T-cell (primary cell): ENCODE data around the gene ZNF668. TPM values are rescaled to one million over a fixed set of nuclear protein-coding genes. Genes with fewer than 3 reads are reported as not detected.

Source experiments
- ATAC-seq, 4 experiments: fragments of 200-7000 bp in 3 of 4; fragments of 150-1000 bp in 1 of 4; cut with Tn5 transposase; replicated peaks in 1 of 4; 1 replicate in 3 of 4; 2 replicates in 1 of 4; pipeline ENCODE4 v1.10.0; 2021; ENCODE audit warnings: moderate library complexity in 3 of 4, mild to moderate bottlenecking in 2 of 4, moderate number of reproducible peaks in 1 of 4
- CTCF ChIA-PET, 2 donors: fragments of 300-600 bp; sonication (Branson Sonifier 250); formaldehyde crosslinking; loops; one replicate each; lab custom pipeline; 2022; ENCODE audit warnings: antibody characterized with exemption in 2 of 2; lab: Charles Lee
- POLR2A ChIA-PET, 2 donors: fragments of 300-600 bp; sonication (Branson Sonifier 250); formaldehyde crosslinking; loops; one replicate each; lab custom pipeline; 2022; ENCODE audit warnings: antibody characterized with exemption in 2 of 2; lab: Charles Lee
- DNase-seq, 35 experiments: peaks; one replicate each; pipeline versions ENCODE4 v3.0.0 to v3.0.0-alpha.2; 2013 to 2023
- H3K27ac ChIP-seq: one replicate; pipeline ENCODE4 v1.5.1; 2013; ENCODE audit warnings: low read length
- H3K27me3 ChIP-seq, 2 experiments: replicated peaks in 1 of 2; 1 replicate in 1 of 2; 2 replicates in 1 of 2; pipeline versions ENCODE4 v1.6.1 to v1.7.0; 2013; ENCODE audit warnings: low read length in 1 of 2, mixed read lengths in 1 of 2; ENCODE audit not compliant: control insufficient read depth in 2 of 2, insufficient read depth in 2 of 2; ENCODE audit errors: extremely low read depth in 1 of 2
- H3K36me3 ChIP-seq, 2 donors: 1 replicate in 1 of 2; 2 replicates in 1 of 2; pipeline versions ENCODE4 v1.6.1 to v1.7.0; 2013; ENCODE audit warnings: low read length in 1 of 2; ENCODE audit not compliant: control insufficient read depth in 2 of 2, insufficient read depth in 1 of 2; ENCODE audit errors: extremely low read depth in 1 of 2
- H3K4me1 ChIP-seq, 2 experiments: 1 replicate in 1 of 2; 2 replicates in 1 of 2; pipeline versions ENCODE4 v1.6.1 to v1.7.0; 2013; ENCODE audit warnings: low read length in 2 of 2, mixed read lengths in 1 of 2; ENCODE audit not compliant: insufficient read depth in 2 of 2, control insufficient read depth in 1 of 2; ENCODE audit errors: extremely low read depth in 1 of 2
- H3K4me3 ChIP-seq, 2 donors: 1 replicate in 1 of 2; 2 replicates in 1 of 2; pipeline versions ENCODE4 v1.5.1 to v1.7.0; 2013; ENCODE audit warnings: mild to moderate bottlenecking in 2 of 2, low read length in 1 of 2, moderate library complexity in 1 of 2; ENCODE audit not compliant: control insufficient read depth in 1 of 2; ENCODE audit errors: extremely low read depth in 1 of 2
- H3K9me3 ChIP-seq: 2 replicates; pipeline ENCODE4 v1.7.0; 2013
- H3K27ac Mint-ChIP-seq, 2 donors: one replicate each; pipeline ENCODE4 v1.8.0; 2020 to 2021; ENCODE audit warnings: mild to moderate bottlenecking in 2 of 2, mixed read lengths in 2 of 2
- H3K27me3 Mint-ChIP-seq, 2 donors: one replicate each; pipeline ENCODE4 v1.8.0; 2021 to 2022; ENCODE audit warnings: mixed read lengths in 2 of 2
- H3K36me3 Mint-ChIP-seq: one replicate; pipeline ENCODE4 v1.8.0; 2021; ENCODE audit warnings: mixed read lengths
- H3K4me1 Mint-ChIP-seq, 3 donors: one replicate each; pipeline ENCODE4 v1.8.0; 2020 to 2022; ENCODE audit warnings: mixed read lengths in 3 of 3, mild to moderate bottlenecking in 1 of 3
- H3K4me3 Mint-ChIP-seq, 3 donors: one replicate each; pipeline ENCODE4 v1.8.0; 2020 to 2022; ENCODE audit warnings: mild to moderate bottlenecking in 3 of 3, mixed read lengths in 3 of 3, moderate library complexity in 3 of 3
- H3K9me3 Mint-ChIP-seq, 3 donors: one replicate each; pipeline ENCODE4 v1.8.0; 2020 to 2022; ENCODE audit warnings: mixed read lengths in 3 of 3
- WGBS: methylation state at CpG from one replicate; pipeline ENCODE4 v1.1.5; 2013; ENCODE audit warnings: missing lambda C conversion rate; ENCODE audit not compliant: insufficient coverage; 5-methylcytosine and 5-hydroxymethylcytosine counted together
- total RNA-seq, 35 experiments: library from RNA in 6 of 35; stranded (reverse) in 6 of 35; fragments of 120-200 nt in 1 of 35; gene quantifications; one replicate each; pipeline versions ENCODE4 v1.2.1 to v1.2.4 and lab custom pipeline; 2013 to 2026

The ZNF668 gene
- total RNA-seq, 5 donors from 2014 or later (not counting 1 experiment from before 2014, with no cell fraction given) = 12.3 to 14.4 (median 14.3) TPM

DNA sequence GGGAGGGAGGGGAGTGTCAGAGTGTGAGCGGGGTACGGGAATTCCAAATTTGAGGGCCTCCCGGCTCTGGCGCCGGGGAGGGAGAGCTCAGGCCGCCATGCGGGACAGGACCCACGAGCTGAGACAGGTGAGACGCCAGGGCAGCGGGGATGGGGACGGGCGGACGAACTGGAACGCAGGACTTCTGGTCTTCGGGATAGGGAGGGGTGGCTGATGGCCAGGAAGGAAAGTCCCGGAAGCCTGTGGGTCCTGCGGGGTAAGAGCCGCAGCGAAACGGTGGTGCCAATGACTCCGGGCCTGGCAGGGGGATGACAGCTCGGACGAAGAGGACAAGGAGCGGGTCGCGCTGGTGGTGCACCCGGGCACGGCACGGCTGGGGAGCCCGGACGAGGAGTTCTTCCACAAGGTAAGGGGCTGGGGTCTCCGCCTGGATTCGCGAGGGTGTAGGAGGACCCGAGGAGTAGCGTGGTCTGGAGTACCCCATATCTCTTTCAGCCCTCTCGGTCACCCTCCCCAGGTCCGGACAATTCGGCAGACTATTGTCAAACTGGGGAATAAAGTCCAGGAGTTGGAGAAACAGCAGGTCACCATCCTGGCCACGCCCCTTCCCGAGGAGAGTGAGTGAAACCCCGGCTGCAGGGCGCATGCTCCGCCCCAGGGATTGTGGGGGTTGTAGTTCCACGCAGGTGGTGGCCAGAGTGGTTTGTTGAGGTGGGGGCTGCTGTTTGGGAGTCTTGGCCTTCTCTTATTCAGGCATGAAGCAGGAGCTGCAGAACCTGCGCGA is 40.1 kb downstream of the ZNF668 start:
- Histone ChIP-seq H3K9me3 (no peaks in the 10 kb centered on the region), H3K36me3 (peaks cover 10 to 32% of the 10 kb centered on the region in 2 donors), H3K4me1 (peaks cover 0 to 23% of the 10 kb centered on the region in 2 experiments), H3K4me3 (peak overlapping the region; percentile 74 to 78), H3K27me3 (no peaks in the 10 kb centered on the region), H3K27ac (peak overlapping the region; percentile 98)
- H3K27ac Mint-ChIP-seq = peak overlapping the region; percentile 88 to 94
- H3K36me3 Mint-ChIP-seq = peaks cover 22% of the 10 kb centered on the region
- CTCF ChIA-PET = interaction anchor here in 1 of 2 donors (0.8 to 1.8 kb wide), 3 partner anchors 40 to 426 kb away, joined by 3 to 4 read pairs (median 4); partner anchors contain the start of genes ARMC5, ZNF646 and ZNF668
- H3K9me3 Mint-ChIP-seq = no peaks in the 10 kb centered on the region
- ATAC-seq (peak; percentile 44 to 60 (median 56)), DNase-seq (peak; percentile 69 to 92 (median 82))
- peak overlapping the region; percentile 85 to 97 (median 94) for H3K4me3 Mint-ChIP-seq
- no peaks in the 10 kb centered on the region for H3K27me3 Mint-ChIP-seq
- POLR2A ChIA-PET = no interaction called here
- H3K4me1 Mint-ChIP-seq = peaks cover 23 to 29% (median 26%) of the 10 kb centered on the region in 3 donors
- WGBS = 1% methylated on average over 39 of the region's 47 CpGs

DNA sequence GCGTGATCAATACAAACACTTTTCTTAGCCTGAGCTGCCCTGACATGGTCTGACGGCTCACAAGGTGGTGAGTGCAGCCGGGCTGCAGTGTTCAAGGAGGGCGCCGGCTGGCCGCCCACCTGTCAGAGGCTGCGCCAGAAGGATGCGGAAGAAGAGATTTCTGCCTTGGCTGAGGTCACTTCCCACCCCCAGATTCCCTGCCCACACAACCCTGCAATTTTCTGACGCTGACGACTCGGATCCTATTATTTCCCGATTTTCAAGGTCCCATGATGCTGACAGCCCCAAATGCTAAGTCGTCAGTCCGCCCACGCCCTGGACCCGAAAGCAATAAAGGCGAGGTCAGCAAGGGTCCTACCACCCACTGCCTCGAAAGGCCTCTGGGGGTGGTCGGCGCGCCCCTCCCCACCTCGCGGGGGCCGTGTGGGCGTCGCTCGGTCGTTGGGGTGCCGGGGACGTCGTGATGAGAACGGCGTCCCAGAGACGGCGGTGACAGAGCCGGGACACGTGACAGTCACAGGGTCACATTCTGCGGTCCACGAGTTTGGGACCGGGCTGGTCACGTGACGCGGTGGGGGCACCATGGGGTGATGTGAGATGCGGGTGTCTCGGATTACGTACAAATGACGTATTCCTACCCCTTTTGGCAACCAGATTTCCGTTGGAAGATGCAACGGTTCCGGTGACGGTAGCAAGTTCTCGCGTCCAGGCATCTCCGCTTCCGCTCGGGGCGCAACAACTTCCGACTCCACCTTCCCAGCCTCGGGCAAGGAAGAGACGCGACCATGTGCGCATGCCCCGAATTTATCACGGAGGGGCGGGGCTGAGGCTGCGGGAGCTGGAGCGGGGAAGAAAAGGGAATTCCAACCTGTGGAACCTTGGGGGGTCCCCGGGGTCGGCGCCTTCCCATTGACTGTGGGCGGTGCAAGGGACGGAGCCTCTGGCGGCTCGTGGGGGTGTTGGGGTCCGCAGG is 41.0 kb downstream of the ZNF668 start, which contains the start of gene STX4:
Gene STX4, plus strand, starts transcription at position 823 of the 973 bp plus-strand sequence. CDS start 248 bp downstream, outside the sequence.
- DNase-seq (peak; percentile 88 to 100 (median 99)), ATAC-seq (peak; percentile 82 to 84 (median 83))
- no peaks in the 10 kb centered on the region for H3K27me3 ChIP-seq
- ChIA-PET CTCF (interaction anchor here in 1 of 2 donors (1.0 to 1.8 kb wide), 2 partner anchors 41 to 427 kb away, joined by 4 read pairs; partner anchors contain the start of genes ARMC5, ZNF646 and ZNF668), POLR2A (interaction anchor here in 1 of 2 donors (0.6 kb wide), 1 partner anchor 131 kb away, joined by 3 read pairs; no protein-coding TSS in a partner anchor)
- H3K27ac ChIP-seq = peak within 1 kb of the TSS; percentile 98
- peak within 1 kb of the TSS; percentile 88 to 94 for H3K27ac Mint-ChIP-seq
- H3K4me1 ChIP-seq = peaks cover 0 to 23% of the 10 kb centered on the region in 2 experiments
- no peaks in the 10 kb centered on the region for H3K9me3 ChIP-seq
- H3K9me3 Mint-ChIP-seq = no peaks in the 10 kb centered on the region
- peak within 1 kb of the TSS; percentile 74 to 78 for H3K4me3 ChIP-seq
- H3K4me1 Mint-ChIP-seq = peaks cover 23 to 29% (median 26%) of the 10 kb centered on the region in 3 donors
- H3K36me3 Mint-ChIP-seq = peaks cover 17% of the 10 kb centered on the region
- H3K27me3 Mint-ChIP-seq = no peaks in the 10 kb centered on the region
- H3K4me3 Mint-ChIP-seq = peak within 1 kb of the TSS; percentile 85 to 97 (median 94)
- 2% methylated on average over 70 of the region's 75 CpGs for WGBS
- peaks cover 6 to 24% of the 10 kb centered on the region in 2 donors for H3K36me3 ChIP-seq

DNA sequence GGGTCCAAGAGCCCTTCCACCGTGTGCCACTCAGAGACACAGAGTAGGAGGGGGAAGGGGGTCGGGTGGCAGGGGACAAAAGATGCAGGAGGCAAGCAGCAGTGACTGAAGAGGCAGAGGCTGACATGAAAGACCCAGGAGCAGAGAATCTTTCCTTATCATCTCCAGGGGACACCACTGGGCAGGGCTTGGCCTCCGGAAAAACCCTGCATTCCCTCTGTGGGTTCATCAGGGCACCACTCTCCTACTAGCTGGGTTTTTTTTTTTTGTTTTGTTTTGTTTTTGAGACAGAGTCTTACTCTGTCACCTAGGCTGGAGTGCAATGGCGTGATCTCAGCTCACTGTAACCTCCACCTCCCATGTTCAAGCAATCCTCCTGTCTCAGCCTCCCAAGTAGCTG is 42.8 kb downstream of the ZNF668 start:
- ChIA-PET POLR2A (no interaction called here), CTCF (no interaction called here)
- H3K36me3 Mint-ChIP-seq = peaks cover 9% of the 10 kb centered on the region
- H3K4me1 Mint-ChIP-seq = peaks cover 18 to 24% (median 24%) of the 10 kb centered on the region in 3 donors
- peak overlapping the region; percentile 11 to 27 for H3K27ac Mint-ChIP-seq
- Histone ChIP-seq H3K36me3 (peaks cover 3 to 15% of the 10 kb centered on the region in 2 donors), H3K4me3 (no peak overlapping the region), H3K27ac (no peak overlapping the region), H3K9me3 (no peaks in the 10 kb centered on the region), H3K4me1 (peaks cover 0 to 23% of the 10 kb centered on the region in 2 experiments), H3K27me3 (no peaks in the 10 kb centered on the region)
- ATAC-seq (no peak), DNase-seq (no peak)
- no peaks in the 10 kb centered on the region for H3K9me3 Mint-ChIP-seq
- peak overlapping the region in 2 of 3 donors; percentile 18 to 97 for H3K4me3 Mint-ChIP-seq
- no peaks in the 10 kb centered on the region for H3K27me3 Mint-ChIP-seq
- WGBS = 80% methylated on average over 1 of the region's 4 CpGs

DNA sequence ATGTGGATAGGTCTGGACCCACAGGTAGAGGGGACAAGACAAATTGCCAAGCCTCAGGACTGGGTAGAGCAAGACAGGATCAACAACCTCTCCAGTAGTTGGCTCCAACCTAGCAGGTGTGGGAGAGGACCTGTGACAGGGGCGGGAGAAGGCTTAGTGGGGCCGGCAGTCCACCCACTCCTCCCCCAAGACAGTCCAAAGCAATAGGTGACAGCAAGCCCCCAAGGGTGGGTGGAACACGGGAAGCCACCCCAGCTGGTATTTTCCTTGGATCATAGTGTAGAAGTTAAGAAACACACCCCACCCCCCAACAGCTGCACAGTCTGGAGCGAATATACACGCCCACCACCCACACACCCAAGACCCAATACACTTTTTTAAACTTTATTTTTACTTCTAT is 44.8 kb downstream of the ZNF668 start:
- Histone ChIP-seq H3K4me3 (no peak overlapping the region), H3K27ac (no peak overlapping the region), H3K4me1 (peaks cover 0 to 15% of the 10 kb centered on the region in 2 experiments), H3K36me3 (no peaks in the 10 kb centered on the region), H3K27me3 (no peaks in the 10 kb centered on the region), H3K9me3 (no peaks in the 10 kb centered on the region)
- ChIA-PET POLR2A (interaction anchor here in 1 of 2 donors (0.6 kb wide), 1 partner anchor 35 kb away, joined by 3 read pairs; no protein-coding TSS in a partner anchor), CTCF (no interaction called here)
- peaks cover 13 to 15% (median 14%) of the 10 kb centered on the region in 3 donors for H3K4me1 Mint-ChIP-seq
- H3K9me3 Mint-ChIP-seq = no peaks in the 10 kb centered on the region
- no CpG with 5 or more reads among the region's 5 CpGs for WGBS
- DNase-seq (no peak), ATAC-seq (no peak)
- peaks cover 2% of the 10 kb centered on the region for H3K36me3 Mint-ChIP-seq
- no peak overlapping the region for H3K27ac Mint-ChIP-seq
- H3K4me3 Mint-ChIP-seq = no peak overlapping the region
- no peaks in the 10 kb centered on the region for H3K27me3 Mint-ChIP-seq

DNA sequence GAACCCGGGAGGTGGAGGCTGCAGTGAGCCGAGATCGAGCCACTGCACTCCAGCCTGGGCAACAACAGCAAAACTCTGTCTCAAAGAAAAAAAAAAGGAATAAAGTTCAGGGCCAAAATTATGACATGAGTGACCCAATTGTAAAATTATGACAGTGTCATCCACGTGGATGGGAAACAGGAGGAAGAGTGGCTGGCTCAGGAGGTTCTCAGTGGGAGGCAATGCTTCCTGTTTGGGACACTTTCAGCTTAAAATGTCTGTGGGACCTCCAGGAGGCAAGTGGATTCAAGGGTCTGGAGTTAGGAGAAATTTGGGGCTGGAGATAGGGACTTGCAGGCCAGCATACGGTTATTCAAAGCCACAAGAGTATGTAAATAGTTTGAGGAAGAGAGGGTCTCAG is 48.7 kb downstream of the ZNF668 start:
- H3K27ac ChIP-seq = no peak overlapping the region
- no peaks in the 10 kb centered on the region for H3K27me3 ChIP-seq
- Mint-ChIP-seq H3K4me1 (no peaks in the 10 kb centered on the region), H3K36me3 (no peaks in the 10 kb centered on the region), H3K9me3 (no peaks in the 10 kb centered on the region), H3K27ac (no peak overlapping the region), H3K27me3 (no peaks in the 10 kb centered on the region), H3K4me3 (no peak overlapping the region)
- WGBS = 88% methylated on average over 5 of the region's 5 CpGs
- no peaks in the 10 kb centered on the region for H3K36me3 ChIP-seq
- POLR2A ChIA-PET = interaction anchor here in 1 of 2 donors (0.7 kb wide), 1 partner anchor 23 kb away, joined by 3 read pairs; no protein-coding TSS in a partner anchor
- H3K4me1 ChIP-seq = no peaks in the 10 kb centered on the region
- DNase-seq (no peak), ATAC-seq (no peak)
- H3K9me3 ChIP-seq = no peaks in the 10 kb centered on the region
- CTCF ChIA-PET = no interaction called here
- no peak overlapping the region for H3K4me3 ChIP-seq
